Activated effector memory CD4-positive, alpha-beta T cell treated with anti-CD3 and anti-CD28 coated beads, Interleukin-2, amount 50 U/mL, for 16 hours (primary cell): ENCODE data around the gene VASP.

Source experiments
- DNase-seq: peaks from one replicate; pipeline ENCODE4 v3.0.0-alpha.2; 2020

Gene VASP

DNA sequence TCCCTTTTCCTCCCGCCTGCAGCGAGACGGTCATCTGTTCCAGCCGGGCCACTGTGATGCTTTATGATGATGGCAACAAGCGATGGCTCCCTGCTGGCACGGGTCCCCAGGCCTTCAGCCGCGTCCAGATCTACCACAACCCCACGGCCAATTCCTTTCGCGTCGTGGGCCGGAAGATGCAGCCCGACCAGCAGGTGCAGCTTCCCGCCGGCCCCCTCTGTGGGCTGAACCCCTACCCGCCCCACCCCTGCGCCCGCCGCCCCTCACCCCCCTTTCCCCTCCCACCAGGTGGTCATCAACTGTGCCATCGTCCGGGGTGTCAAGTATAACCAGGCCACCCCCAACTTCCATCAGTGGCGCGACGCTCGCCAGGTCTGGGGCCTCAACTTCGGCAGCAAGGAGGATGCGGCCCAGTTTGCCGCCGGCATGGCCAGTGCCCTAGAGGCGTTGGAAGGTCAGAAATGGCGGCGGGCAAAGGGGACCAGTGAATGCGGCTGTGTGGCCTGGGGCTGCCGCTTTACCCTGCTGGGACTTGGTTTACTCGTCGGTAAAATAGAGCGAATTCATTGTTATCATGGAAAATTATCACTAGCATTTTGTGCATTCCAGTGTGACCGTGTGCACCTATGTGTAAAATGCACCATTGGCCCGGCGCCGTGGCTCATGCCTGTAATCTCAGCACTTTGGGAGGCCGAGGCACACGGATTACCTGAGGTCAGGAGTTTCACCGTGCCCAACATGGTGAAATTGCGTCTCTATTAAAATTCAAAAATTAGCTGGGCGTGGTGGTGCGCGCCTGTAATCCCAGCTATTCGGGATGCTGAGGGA is 10.6 kb downstream of the VASP start:
- DNase-seq: no peak

DNA sequence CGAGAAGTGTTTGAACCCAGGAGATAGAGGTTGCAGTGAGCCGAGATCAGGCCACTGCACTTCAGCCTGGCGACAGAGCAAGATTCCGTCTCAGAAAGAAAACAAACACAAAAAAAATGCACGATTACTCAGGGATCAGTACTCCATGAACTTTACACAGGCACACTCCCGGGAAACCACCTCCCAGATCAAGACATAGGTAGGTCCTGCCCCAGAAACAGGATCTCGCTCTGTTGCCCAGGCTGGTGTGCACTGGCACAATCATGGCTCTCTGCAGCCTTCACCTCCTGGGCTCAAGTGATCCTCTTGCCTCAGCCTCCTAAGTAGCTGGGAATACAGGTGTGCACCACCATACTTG is 11.2 kb downstream of the VASP start:
- DNase-seq: no peak

DNA sequence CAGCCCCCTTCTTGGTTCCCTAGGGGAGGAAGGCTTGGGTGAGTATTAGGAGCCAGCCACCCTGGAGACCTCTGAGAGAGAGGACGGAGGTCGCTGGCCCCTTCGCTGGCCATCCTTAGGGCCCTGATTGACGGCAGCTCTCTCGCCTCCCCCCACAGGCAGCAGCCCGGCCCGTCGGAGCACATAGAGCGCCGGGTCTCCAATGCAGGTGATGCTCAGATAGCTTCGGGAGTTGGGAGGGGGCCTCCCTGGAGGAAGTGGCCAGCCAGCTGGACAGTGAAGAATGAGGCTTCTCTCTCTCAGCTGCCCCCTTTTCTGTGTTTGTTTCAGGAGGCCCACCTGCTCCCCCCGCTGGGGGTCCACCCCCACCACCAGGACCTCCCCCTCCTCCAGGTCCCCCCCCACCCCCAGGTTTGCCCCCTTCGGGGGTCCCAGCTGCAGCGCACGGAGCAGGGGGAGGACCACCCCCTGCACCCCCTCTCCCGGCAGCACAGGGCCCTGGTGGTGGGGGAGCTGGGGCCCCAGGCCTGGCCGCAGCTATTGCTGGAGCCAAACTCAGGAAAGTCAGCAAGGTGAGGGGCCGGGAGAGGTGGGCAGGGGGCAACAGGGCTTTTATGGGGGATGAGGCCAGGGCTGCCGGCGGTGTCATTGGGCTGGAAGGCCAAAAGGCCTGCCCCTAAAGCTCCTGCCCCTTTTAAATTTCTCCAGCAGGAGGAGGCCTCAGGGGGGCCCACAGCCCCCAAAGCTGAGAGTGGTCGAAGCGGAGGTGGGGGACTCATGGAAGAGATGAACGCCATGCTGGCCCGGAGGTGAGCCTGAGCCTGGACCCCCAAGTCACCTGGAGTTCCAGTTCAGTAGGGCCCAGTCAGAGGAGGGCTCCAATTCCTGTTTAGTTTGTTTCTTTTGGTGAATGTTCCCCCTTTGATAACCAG is 15.0 kb downstream of the VASP start:
- DNase-seq: no peak

DNA sequence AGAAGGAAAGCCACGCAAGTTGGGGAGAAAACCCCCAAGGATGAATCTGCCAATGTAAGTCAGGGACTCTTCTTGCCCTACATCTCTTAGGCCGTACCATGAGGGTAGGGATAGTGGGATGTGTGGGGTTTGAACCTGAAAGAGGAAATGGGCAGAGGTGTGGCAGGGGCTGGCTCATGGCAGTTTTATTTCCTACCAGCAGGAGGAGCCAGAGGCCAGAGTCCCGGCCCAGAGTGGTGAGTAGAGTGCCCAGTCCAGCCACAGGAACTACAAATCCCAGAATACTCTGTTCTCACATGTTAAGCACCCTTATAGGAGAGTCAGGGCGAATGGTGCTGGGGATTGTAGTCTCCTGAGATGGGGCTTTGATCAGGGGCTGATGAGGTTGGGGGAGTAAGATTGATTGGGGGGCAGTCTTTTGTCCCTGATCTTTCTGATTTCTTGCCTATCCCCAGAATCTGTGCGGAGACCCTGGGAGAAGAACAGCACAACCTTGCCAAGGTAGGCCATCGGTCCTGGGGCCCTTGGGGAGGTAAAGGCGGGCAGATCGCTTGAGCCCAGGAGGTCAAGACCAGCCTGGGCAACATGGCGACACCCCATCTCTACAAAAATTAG is 16.5 kb downstream of the VASP start:
- peak; percentile 88 for DNase-seq

DNA sequence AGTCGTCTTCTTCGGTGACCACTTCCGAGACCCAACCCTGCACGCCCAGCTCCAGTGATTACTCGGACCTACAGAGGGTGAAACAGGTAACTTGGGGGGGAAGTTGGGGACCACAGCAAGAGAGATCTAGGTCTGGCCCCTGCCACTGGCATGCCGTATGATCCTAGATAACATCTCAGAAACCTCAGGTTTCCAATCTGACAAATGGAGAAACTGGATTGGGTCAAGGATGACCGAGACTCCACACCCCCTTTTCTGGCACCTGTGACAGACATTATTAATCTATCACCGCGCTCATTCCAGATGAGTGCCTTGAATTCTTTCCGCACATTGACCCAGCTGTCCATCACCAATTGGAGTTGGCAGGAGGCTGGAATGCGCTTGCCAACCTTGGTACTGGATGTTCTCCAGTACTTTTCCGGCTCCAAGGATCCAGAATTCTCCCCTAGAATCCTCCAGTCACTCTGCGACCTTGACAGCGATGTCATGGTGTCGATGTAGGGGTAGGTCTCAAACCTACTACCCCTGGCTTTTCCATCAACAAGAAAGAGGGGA is 17.4 kb downstream of the VASP start:
- no peak for DNase-seq

DNA sequence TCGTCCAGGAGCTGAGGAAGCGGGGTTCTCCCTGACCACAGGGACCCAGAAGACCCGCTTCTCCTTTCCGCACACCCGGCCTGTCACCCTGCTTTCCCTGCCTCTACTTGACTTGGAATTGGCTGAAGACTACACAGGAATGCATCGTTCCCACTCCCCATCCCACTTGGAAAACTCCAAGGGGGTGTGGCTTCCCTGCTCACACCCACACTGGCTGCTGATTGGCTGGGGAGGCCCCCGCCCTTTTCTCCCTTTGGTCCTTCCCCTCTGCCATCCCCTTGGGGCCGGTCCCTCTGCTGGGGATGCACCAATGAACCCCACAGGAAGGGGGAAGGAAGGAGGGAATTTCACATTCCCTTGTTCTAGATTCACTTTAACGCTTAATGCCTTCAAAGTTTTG is 18.9 kb downstream of the VASP start:
- DNase-seq: no peak

DNA sequence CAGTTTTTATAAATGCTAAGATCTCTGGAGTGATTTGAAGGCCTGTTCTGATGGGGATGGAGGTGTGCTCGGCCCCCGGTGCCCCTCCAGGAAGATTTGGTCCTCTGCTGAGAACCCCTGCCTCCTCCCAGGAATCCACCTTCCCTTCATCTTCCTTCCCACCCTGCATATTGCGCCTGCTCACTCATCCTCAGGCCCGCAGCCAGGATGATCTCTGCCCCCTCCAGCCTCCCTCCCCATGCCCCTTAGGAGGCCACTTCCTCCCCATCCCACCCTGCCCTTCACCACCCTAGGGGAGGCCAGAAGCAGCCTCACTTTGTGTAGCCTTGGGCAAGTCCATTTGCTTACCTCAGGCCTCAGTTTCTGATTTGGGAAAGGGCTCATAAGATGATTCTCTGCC is 19.7 kb downstream of the VASP start:
- no peak for DNase-seq

DNA sequence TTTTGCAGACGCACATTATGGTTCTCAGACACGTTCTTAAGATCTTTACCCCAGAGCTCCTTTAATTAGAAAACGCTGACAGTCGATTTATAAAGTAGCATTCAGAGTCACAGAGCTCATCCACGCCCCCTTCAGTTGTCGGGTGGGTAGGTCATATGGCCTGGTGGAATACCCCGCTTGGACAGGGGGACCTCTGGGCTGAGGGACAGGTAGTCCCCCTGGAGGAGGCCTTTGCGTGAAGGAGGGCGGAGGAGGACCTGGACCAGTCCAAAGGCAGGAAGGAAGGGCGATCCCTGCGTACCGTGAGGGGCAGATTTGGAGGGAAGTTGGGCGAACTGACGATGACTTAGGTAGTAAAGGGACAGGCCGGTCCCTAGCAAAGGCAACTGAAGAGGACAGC is 20.5 kb downstream of the VASP start:
- DNase-seq: no peak

DNA sequence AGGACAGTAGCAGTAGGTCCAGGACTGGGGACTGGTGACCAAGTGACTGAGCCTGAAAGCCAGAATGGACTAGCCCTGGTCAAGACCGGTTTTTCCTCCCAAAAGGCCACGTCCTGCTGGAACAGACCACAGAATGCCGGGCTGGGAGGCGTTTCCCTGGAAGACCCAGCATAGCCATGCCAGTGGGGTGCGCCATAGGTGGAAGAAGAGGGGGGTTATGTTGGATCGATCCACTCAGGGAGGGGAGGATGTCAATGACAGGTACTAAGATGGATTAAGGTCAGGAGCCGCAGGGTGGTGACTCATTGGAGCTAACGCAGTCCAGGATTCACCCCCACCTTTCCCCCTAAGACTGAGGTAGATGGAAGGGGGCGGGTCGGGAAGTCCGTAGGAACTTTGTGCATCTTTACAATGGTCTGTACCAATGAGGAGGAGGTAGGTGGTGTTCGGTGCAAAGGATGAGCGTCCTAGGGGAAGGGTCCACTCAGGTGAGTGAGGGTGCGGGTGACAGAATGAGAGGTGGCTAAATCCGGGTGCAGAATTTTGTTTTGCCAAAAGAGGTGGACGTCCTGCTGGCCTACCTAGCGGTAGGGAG is 21.0 kb downstream of the VASP start:
- DNase-seq: no peak

DNA sequence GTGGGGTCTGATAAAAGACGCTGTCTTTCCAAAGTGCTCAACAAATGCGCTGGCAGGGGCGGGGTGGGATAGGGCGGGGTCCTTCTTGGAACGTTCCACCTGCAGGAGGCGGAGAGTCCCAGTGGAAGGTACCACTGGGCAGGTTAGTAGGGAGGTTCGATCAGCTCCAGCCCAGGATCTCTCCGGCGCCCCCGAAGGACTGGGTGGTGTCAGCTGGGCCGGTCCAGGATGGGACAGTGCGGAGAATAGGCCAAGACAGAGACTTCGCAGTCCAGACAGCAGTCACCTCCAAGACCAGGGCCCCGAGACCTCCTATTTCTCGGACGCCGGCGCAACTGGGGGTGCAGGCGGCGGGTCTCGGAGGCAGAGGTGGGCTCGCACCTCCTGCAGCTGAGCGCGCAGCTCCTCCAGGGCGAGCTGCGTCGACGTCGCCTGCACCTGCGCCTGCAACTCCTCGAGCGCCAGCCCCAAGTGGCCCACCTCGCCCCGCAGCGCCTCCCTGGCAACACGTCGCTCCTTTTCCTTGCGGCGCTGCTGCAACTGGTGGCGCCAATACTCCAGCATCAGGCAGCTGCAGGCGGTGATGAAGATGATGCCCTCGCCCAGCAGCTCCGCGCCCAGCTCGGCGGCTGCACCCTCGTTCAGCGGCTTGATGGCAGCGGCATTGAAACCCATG is 21.6 kb downstream of the VASP start:
- DNase-seq: no peak

DNA sequence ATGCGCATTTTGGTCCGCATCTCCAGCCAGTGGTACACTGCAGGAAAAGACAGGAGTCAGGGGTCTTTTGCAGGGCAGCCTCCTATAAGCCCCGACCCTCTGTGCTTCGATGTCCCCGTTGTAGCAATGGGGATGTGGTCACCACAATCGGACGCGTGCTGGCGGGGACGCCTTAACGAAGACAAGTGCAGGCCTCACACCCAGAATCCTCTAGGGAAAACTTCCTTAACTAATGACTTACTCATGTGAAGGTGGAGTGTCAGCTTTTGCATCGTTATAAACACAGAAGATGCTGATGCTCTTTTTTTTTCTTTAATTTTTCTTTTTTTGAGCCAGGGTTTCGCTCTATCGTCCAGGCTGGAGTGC is 22.1 kb downstream of the VASP start:
- no peak for DNase-seq

DNA sequence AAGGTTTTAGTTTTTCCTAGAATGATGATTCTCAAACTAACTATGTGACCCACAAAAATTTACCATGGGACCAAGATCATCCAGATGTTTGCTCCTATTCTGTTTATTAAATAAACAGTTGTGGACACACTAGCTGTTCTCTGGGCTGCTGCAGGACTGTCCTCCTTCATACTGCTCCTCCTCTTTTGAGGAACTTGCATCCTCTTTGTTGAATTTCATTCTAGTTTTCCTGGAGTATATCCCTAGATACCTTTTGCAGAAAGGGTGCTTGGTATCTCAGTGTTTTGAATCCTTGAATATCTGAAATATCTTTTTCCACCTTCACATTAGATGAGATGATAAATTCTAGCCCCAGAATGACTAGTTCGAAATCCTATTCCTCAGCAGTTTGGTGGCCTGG is 24.1 kb downstream of the VASP start:
- DNase-seq: no peak

DNA sequence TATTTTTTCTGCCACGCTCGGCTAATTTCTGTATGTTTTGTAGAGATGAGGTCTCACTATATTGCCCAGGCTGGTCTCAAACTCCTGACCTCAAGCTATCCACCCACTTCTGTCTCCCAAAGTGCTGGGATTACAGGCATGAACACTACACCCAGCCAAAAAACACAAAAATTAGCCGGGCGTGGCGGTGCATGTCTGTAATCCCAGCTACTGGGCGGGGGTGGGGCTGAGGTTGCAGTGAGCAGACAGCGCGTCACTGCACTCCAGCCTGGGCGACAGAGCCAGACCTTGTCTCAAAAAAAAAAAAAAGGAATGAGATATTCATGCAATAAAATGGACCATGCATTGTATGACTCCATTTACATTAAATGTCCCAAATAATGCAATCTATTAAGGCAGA is 32.2 kb downstream of the VASP start:
- no peak for DNase-seq

DNA sequence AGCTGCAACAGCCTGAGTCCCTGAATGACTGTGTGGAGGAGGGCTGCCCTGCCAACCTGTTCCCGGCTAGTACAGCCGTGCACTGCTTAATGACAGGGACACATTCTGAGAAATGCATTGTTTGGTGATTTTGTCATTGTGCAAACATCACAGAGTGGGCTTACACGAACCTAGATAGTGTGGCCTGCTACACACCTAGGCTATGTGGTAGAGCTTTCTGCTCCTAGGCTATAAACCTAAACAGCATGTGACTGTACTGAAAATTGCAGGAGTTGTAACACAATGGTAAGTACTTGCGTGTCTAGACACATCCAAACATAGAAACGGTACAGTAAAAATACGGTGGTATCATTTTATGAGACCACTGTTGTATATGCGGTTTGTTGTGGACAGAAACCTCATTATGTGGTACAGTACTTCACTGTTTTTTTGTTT is 35.0 kb downstream of the VASP start:
- no peak for DNase-seq

DNA sequence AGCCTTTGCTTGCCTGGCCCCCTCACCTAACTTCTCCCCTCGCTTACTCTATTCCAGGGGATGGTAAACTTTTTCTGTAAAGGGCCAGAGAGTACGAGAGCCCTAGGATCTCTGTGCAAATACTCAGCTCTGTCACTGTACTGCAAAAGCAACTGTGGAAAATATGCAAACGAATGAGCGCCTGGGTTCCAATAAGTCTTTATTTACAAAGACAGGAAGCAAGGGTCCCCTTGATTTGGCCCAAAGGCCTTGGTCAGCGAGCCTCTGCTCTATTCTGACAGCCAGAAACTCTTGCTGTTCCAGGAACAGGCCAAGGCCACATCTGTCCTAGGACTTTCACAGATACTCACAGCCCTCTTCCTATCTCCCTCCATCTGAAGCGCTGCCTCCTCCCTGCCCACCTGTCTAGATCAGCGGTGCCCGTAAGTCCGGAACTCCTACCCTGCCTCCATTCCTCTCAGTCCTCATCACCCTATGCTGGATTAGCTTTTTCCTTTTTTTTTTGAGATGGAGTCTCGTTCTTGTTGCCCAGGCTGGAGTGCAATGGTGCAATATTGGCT is 40.0 kb downstream of the VASP start:
- DNase-seq: no peak

DNA sequence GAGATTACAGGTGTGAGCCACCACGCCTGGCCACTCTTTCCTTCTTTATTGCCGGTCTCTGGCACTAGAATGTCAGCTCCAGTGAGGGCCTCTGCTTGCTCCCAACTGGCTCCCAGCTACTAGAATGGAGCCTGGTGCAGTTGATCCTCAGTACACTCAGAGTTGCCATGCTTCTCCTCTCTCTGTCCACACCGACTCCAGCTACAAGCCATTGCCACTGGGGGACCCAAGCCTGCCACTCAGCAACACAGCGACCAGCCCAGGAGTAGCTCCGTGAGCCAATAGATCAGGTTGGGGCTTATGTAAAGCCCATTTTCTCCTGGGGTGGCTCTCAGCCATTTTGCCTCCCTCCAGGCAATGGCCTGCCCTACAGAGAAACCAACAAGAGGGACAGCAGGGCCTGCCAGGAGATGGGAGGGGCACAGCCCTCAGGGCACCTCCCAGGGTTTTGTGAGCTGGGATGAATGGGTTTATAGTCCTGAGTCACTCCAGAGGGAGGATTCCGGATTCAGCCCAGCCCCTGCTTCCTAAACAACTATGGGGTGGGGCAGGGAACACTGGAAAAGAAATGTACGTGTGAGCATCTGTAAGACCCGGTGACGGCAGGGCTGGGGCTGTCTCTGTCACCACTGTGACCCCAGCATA is 40.8 kb downstream of the VASP start:
- DNase-seq: no peak

DNA sequence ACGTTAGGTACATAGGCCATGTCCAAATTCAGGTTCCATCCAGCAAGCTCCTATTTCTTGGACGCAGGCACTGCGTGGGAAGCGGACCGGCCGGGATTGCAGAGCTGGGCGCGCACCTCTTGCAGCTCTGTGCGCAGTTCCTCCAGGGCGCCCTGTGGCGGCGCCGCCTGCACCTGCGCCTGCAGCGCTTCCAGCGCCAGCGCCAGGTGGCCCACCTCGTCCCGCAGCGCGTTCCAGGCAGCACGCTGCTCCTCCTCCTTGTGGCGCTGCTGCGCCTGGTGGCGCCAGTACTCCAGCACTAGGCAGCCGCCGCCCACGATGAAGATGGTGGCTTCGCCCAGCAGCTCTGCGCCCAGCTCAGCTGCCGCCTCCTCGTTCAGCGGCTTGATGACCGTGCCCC is 46.2 kb downstream of the VASP start:
- no peak for DNase-seq

DNA sequence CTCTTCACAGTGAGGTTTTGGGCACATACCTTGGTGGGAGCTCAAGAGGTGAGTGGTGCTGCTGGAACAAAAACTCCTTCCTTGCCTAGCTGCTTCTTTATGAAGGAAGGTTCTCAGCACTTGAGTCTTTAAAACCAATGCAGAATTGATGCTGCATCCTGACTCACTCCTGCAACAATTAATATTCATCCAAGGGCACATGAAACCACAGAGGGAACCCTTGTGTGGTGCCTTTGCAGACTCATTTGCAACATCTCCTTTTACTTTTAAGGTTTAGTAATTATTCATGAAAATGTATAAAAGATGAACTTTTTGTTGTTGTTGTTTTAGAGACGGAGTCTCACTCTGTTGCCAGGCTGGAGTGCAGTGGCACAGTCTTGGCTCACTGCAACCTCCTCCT is 47.2 kb downstream of the VASP start:
- no peak for DNase-seq

DNA sequence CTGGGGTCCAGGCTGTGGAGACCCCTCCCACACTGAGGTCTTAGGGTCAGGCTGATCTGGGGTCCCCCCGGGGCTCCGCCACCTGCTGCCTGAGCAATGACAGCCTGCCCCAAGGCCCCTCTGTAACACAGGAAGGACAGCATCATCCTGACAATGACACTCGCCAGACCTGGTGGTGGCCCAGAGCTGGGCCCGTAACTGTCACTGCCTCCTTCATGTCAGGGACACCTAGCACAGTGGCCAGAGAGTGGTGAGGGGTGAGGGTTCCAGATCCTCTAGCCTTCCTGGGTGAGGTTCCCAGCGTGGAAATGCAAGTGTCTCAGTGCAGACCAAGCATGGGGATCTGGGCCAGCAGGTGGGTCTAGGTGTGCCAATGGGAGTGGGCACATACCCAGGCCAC is 49.6 kb downstream of the VASP start:
- DNase-seq: no peak

DNA sequence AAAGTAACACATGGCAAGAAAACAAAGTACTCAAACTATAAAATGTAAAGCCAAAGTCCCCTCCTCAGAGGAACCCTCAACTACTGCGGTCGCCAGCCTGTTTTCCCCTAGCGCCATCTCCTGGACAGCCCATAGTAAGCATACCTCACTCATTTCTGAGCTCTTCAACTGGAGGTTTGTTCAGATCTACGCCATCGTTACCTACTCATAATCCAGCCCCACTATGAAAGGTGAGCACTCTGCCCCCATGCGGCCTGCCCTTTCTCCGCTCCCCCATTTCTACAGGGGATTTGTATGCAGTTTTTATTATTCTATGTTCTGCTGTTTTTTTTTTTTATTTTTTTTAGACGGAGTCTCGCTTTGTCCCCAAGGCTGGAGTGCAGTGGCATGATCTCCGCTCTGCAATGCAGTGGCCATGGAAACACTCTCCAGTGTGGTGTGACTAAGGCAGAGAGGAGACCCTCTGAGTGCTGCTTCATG is 51.2 kb downstream of the VASP start:
- peak; percentile 81 for DNase-seq

DNA sequence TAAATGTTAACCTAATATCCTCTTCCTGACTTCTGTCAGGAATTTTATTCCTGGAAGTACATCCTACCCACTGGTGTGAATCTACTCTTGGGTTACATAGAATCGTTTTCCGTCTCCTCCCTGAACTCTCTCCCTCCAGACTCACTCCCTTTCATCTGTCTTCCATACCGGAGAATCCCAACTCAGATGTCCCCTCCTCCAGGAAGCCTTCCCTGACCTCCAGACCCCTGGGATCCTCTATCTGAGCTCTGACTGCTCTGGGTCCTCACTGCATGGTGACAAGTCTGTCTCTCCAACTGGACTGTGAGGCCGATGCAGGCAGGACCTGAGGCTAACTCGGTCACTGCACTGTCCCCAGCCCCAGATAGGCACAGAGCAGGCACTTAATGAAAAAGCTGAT is 52.8 kb downstream of the VASP start:
- DNase-seq: no peak

DNA sequence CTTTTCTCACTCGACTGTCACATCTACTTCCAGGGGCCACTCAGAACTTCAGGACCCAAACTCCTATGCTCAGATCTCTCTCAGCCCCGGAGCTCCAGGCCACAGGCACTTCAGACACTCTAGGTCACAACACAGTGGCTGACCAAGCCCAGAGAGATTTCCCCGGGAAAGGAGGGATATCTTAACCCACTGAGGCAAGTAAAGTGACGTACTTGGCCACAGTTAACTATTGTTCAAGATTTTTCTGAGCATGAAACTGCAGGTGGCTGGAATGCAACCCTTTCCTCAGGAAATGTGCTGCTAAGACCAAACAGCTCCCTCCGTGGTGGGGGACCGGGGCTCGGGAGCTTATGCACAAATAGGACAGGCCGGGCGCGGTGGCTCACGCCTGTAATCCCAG is 53.4 kb downstream of the VASP start:
- DNase-seq: no peak
